GM21447 (cell line): ENCODE results near the gene NOC2L.

ENCODE experiments used
- ATAC-seq: cut with Tn5 transposase; IDR thresholded peaks from one replicate; pipeline ENCODE4 v1.9.1; 2021; ENCODE audit not compliant: unreplicated experiment

Gene NOC2L

DNA sequence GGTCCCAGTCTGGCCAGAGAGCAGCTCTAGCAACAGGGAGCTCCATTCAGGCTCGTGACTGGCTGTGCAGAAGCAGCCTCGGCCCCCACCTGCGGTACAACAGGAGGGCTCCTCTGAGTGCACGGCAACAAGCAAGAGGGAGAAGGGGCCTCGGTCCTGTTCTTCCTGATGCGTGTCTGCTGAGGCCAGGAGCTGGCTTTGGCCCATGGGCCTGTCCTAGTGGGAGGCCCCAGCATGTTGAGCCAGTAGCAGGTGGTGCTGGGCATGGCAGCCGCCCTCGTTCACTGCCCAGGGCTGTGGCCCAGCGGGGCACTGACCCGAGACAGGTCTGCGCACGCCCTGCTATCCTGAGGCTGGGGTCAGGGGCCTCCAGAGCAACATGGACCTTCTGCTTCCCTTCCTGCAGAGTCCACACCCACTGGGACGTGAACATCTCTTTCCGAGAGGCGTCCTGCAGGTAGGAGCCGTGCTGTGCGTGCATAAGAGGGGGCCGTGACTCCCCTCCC is 28.4 kb downstream of the NOC2L start:
- ATAC-seq: no peak

DNA sequence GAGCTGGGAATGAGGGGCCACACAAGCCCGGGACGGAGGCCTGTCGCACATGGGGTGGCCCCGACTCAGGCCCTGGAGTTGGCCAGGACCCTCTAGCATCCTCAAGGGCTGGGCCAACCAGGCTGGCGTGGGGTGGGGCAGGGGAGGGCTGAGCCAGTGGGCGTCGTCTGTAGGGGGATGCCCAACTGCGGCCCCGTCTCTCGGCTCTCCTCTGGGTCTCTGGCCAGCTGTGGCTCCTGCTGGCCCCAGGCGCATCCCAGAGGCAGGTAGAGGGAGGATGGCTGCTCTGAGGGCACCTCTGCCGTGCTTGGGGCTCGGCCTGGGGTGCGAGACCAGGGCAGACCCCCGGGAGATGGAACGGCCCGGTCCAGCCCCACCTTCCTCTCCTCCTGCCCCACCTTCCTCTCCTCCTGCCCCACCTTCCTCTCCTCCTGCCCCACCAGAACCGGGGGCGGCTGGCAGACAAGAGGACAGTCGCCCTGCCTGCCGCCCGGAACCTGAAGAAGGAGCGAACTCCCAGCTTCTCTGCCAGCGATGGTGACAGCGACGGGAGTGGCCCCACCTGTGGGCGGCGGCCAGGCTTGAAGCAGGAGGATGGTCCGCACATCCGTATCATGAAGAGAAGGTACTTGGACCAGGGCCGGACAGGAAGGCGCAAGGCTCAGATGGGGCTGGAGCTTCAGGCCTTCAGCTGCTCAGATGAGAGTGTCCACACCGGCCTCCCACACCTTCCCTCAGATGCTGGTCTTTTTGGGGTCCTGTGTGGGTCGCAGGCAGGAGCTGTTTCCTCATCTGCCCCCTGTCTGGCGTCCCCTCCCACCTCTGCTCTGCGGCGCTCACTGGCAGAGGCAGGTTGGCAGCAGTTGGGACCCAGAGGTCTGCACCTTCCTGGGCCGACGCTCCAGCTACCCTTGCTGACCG is 29.1 kb downstream of the NOC2L start:
- no peak for ATAC-seq

DNA sequence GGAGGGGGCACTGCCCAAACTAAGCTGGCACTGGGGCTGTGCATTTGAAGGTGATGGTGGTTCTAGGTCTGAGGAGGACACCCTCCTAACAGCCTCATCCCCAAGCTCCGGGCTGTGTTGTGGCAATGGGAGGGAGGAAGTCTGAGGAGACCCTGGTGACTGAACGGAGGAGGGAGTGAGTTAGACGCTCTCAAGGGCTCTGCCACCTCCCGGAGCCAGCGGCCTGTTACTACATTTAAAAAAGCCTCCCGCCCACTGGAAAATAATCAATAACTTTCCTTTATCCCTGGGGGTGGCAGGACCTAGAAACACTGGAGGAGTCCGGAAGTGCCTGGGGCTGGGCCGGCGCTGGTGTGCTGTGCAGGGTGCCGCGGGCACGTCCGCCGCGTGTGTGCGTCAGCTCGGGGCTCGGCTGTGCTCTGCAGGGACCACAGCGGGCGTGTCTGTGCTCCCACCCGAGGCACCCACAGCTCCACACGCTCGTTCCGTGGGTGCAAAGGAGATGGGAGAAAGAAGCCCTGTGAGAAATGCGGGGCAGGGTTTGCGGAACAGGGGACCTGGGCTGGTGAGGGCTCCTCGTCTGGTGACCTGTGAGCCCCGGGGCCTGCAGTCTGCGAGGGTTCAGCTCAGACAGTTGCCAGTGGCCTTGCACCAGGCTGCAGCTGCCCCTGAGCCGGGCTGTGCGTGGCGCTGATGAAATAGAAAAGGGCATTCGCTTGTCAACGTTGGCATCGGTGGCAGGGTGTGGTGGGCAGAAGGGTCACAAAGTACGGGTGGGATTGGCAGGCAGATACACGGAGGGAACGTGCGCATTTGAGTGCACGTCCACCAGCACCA is 30.0 kb downstream of the NOC2L start:
- ATAC-seq: no peak

DNA sequence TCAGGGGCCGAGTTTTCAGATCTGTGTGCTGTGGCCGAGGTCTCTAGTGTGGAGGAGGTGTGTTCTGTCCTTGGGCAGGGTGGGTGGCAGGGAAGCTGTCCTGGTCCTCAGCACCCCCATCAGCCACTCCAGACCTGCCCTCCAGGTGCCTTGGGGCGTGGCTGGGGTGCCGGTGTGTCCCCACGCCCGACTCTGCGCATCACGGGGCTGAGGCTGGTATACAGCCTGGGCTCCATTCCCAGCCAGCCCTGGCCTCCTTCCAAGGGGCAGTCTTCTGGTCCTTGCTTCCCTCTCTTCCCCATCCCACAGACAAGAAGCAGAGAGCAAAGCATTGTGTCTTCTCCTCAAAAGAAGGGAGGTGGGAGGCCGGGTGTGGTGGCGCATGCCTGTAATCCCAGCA is 31.3 kb downstream of the NOC2L start:
- ATAC-seq: no peak

GRCh38 chr1:927234-927633 is 31.8 kb downstream of the NOC2L start:
- ATAC-seq: no peak

- no peak for ATAC-seq
These were observed 33.3 kb downstream of the NOC2L start for GRCh38 chr1:925561-926421.

- ATAC-seq: no peak
These were observed 34.1 kb downstream of the NOC2L start for GRCh38 chr1:924656-925560.

GRCh38 chr1:923991-924655 is 34.9 kb downstream of the NOC2L start:
- no peak for ATAC-seq

DNA sequence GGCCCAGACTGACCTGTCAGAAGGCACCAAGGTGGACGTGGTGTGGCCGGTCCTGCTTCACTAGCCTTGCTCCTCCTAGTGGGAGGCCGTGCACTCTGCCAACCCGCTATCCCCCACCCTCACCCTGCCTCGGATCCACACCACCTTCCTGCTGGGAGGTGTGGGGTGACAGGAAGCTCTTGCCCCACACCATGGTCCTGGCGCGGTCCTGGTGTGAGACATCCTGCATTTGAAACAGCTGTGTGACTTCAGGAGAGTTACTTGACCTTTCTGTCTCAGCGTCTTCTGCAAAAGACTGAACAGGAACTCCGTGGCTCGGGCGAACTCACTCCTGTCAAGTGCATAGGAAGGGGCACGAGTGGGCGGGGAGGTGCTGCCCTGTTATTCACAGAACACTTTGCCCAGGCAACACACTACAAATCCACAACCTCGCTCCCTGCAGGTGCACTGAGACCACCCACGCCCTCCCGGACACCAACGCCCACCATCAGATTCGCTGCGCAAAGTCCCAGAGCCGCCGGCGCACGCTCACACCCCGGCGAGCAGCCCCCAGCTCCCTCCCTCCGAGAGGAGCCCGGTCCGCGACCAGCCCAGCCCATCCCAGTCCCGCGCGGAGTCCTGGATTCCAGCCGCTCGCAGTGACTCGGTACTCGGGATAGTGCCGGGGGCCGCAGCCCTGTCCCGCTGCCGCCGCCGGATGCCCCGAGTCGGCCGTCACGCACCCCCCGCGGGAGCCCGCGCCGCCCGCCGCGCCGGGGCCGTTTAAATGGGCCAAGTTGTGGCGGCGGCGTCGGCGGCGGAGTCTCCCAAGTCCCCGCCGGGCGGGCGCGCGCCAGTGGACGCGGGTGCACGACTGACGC is 35.7 kb downstream of the NOC2L start, which contains the start of gene SAMD11:
TSS of gene SAMD11 (plus strand) at position 793 of the 860 bp plus-strand sequence. CDS start 509 bp downstream, outside the sequence.
- no peak for ATAC-seq

DNA sequence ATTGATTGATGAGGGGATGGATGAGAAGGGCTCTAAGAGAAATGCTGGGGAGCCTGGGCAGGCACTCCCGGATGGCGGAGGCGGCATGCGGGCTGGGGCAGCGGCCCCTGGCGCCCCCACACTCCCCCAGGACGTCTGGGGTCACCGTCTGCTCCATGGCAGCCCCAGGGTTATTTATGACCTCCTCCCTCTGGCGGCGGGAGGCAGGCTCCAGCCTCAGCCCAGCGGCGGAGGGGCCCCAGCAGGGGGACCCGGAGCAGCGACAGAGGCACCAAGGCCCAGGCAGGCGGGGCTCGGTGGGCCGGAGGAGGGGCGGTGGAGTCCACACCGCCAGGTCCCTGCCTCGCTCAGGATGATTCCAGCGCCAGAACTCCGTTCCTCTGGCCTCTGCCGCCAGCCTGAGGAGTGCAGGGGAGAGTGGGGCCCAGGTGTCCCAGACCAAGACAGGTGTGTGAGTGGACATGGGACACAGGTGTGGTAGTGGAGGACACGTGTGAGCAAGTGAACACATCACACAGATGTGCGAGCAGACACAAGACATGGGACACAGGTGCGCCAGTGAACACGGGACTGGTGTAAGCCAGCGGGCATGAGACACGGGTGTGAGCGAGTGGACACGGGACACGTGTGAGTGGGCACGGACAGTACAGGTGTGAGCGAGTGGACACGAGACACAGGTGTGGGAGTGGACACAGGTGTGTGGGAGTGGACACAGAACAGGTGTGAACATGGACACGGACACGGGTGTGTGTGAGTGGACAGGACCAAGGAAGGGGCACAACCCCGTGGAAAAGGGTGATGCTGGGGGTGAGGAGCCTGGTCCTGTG is 37.8 kb downstream of the NOC2L start:
- no peak for ATAC-seq

- ATAC-seq: no peak
These were observed 38.5 kb downstream of the NOC2L start for GRCh38 chr1:920521-920920.

GRCh38 chr1:920010-920409 is 39.0 kb downstream of the NOC2L start:
- ATAC-seq: no peak

DNA sequence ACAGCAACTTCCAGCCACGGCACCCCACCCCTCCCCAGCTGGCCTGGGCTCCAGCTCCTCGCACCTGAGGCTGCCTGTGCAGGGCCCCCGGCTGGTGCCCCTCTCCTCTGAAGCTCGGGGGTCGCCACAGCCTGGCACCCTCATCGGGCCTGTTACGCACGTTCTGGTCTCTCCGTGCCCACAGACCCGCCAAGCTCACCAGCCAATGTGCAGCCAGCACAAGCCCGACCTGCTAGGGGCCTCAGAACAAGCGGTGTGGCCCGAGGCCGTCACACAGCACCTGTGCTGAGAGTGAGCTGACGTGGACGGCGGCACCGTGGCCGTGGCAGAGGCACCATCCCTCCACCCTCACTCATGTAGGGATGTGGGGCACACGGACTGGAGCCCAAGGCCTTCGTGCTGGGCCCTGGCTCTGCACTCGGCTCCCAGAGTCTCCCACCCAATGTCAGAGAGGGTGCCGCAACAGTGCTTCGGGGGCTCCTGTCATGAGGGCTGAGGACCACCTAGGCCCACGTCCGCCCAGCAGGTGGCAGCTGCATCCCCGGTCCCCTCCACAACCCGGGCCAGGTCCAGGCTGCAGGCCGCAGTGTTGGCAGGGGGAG is 39.7 kb downstream of the NOC2L start:
- no peak for ATAC-seq

DNA sequence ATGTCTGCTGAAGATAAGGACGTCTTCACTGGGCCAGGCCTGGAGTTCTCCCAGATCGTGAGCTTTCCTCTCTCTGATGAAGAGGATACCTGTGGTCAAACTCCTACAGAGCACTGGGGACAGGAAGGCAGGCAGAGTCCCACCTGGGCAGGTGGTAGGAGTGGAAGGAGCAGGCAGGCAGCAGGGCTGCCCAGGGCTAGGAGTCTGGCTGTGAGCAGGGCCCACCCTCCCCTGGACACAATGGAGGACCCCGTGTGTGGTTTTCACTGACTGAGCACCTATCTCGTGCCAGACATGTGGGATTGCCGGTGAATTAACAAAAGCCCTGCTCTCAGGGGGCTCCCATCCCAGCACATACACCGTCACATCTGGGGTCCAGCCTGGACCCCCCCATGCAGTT is 40.2 kb downstream of the NOC2L start:
- no peak for ATAC-seq

GRCh38 chr1:918353-918752 is 40.7 kb downstream of the NOC2L start:
- ATAC-seq: no peak

DNA sequence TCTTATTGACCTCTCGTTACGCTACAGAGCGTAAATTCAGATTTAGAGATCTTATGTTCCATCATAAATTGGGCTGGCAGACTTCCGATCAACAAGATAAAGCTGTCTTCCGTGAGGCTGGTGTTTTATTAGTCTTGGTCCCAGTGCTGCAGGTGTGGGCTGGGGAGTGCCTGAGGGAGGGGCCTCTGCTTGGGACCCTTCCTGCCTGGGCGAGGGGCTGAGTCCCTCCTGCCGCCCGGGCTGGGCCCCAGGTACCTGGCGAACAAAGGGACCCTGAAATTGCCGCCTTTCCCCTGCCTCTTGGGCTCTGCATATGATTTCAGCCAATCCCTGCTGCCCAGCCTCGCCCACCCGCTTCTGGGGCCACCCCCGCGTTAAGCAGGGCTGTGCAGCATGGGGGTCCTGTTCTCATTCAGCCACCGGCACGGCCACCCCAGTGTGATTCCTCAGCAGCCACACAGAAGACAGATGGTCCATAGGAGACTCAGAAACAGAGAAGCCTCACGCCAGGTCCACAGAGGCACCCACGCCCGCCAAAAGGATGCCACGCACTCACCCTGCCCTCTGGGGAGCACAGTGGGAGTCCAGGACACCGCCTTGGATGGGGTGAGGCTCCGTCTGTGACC is 41.5 kb downstream of the NOC2L start:
- ATAC-seq: no peak

DNA sequence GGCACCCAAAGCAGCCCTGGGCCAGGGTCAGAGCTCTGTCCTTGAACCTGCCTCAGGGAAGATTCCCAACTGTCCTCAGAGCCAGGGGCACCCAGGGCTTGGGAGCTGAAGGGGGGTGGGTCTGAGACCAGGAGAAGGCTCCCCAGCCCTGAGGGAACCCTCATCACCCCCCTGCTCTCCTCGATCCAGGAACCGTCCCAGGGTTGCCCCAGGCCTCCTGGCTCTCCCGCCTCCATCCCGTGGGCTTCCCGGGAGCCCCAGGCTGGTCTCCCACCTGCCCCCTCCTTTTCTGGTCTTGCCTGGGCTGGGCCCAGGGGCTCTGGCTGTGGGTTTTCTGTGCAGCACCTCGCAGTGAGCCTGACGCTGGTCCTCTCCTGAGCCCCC is 42.0 kb downstream of the NOC2L start:
- no peak for ATAC-seq
